Neural cell (in vitro differentiated cells): Measurements from ENCODE around the gene RYR2. TPM values are rescaled to one million over a fixed set of nuclear protein-coding genes. Genes with fewer than 3 reads are reported as not detected.

Experiments
- H2AFZ ChIP-seq: fragments of 200-600, 300-800 bp; sonication (generic), shearing (Covaris generic); 2 replicates; pipeline ENCODE4 v1.6.0; 2014; ENCODE audit warnings: low read depth, mild to moderate bottlenecking, antibody characterized with exemption, low read length, moderate library complexity
- H3F3A ChIP-seq: fragments of 200-600 bp; shearing (Covaris generic); 2 replicates; pipeline ENCODE4 v1.6.1; 2016; ENCODE audit warnings: mild to moderate bottlenecking, moderate library complexity, mixed read lengths, antibody characterized with exemption, low read length; ENCODE audit not compliant: insufficient read depth, poor library complexity, severe bottlenecking
- H3K27ac ChIP-seq: fragments of 200-600, 300-800 bp; sonication (generic), shearing (Covaris generic); 2 replicates; pipeline ENCODE4 v1.5.1; 2014; ENCODE audit warnings: mild to moderate bottlenecking, low read length, moderate library complexity
- H3K27me3 ChIP-seq: fragments of 300-800, 200-600 bp; sonication (generic), shearing (Covaris generic); 2 replicates; pipeline ENCODE4 v1.6.0; 2014; ENCODE audit warnings: mild to moderate bottlenecking, low read depth, low read length, moderate library complexity; ENCODE audit not compliant: insufficient read depth
- H3K36me3 ChIP-seq: fragments of 300-800, 200-600 bp; sonication (generic), shearing (Covaris generic); 2 replicates; pipeline ENCODE4 v1.5.1; 2014; ENCODE audit warnings: mild to moderate bottlenecking, antibody characterized with exemption, low read length, moderate library complexity; ENCODE audit not compliant: insufficient read depth
- H3K4me2 ChIP-seq: fragments of 300-800, 200-600 bp; sonication (generic), shearing (Covaris generic); 2 replicates; pipeline ENCODE4 v1.6.0; 2014; ENCODE audit warnings: mild to moderate bottlenecking, low read length
- H3K4me3 ChIP-seq: fragments of 300-800, 200-600 bp; sonication (generic), shearing (Covaris generic); 2 replicates; pipeline ENCODE4 v1.5.1; 2014; ENCODE audit warnings: mild to moderate bottlenecking, low read length, moderate library complexity
- H3K79me2 ChIP-seq: fragments of 200-600 bp; shearing (Covaris generic); replicated peaks from 2 replicates; pipeline ENCODE4 v1.6.0; 2014; ENCODE audit warnings: mild to moderate bottlenecking, low read length, moderate library complexity; ENCODE audit not compliant: insufficient read depth
- H3K9ac ChIP-seq: fragments of 300-800, 200-600 bp; sonication (generic), shearing (Covaris generic); 2 replicates; pipeline ENCODE4 v1.6.1; 2016; ENCODE audit warnings: mild to moderate bottlenecking, low read length, mixed read lengths
- H3K9me2 ChIP-seq: fragments of 200-600 bp; shearing (Covaris generic); 2 replicates; pipeline ENCODE4 v1.6.1; 2016; ENCODE audit warnings: mild to moderate bottlenecking, low read length, mixed read lengths; ENCODE audit not compliant: insufficient read depth
- H3K9me3 ChIP-seq: fragments of 200-600, 300-800 bp; sonication (generic), shearing (Covaris generic); 2 replicates; pipeline ENCODE4 v1.6.1; 2016; ENCODE audit warnings: mild to moderate bottlenecking, mixed run types, low read length, moderate library complexity, mixed read lengths
- H4K20me1 ChIP-seq: fragments of 200-600 bp; shearing (Covaris generic); 2 replicates; pipeline ENCODE4 v1.6.1; 2016; ENCODE audit warnings: mild to moderate bottlenecking, mixed run types; ENCODE audit not compliant: insufficient read depth
- CTCF ChIP-seq: fragments of 450-650 bp; IDR thresholded peaks from 2 replicates; pipeline ENCODE4 v1.5.1; 2014; ENCODE audit warnings: antibody characterized with exemption, mild to moderate bottlenecking, moderate library complexity; ENCODE audit not compliant: poor library complexity, severe bottlenecking
- EP300 ChIP-seq: fragments of 450-650 bp; conservative IDR thresholded peaks from 2 replicates; pipeline ENCODE4 v1.6.1; 2014; ENCODE audit warnings: antibody characterized with exemption, mild to moderate bottlenecking, moderate library complexity; ENCODE audit not compliant: poor library complexity, severe bottlenecking
- EZH2 ChIP-seq: fragments of 200-600, 300-800 bp; shearing (Covaris generic), sonication (generic); IDR thresholded peaks from 2 replicates; pipeline ENCODE4 v1.6.1; 2014; ENCODE audit warnings: antibody characterized with exemption, low read length, borderline replicate concordance, mild to moderate bottlenecking; ENCODE audit not compliant: insufficient read depth, poor library complexity, severe bottlenecking
- MXI1 ChIP-seq: fragments of 450-650 bp; conservative IDR thresholded peaks from 2 replicates; pipeline ENCODE4 v1.6.1; 2014; ENCODE audit warnings: antibody characterized with exemption, mild to moderate bottlenecking; ENCODE audit not compliant: poor library complexity, severe bottlenecking
- POLR2AphosphoS5 ChIP-seq: IDR thresholded peaks from 2 replicates; pipeline ENCODE4 v1.6.1; 2012
- RAD21 ChIP-seq: fragments of 450-650 bp; conservative IDR thresholded peaks from 2 replicates; pipeline ENCODE4 v1.6.1; 2014; ENCODE audit warnings: antibody characterized with exemption, mild to moderate bottlenecking, moderate library complexity
- REST ChIP-seq: IDR thresholded peaks from 2 replicates; pipeline ENCODE4 v1.6.1; 2012; ENCODE audit warnings: borderline replicate concordance
- SMC3 ChIP-seq: fragments of 450-650 bp; conservative IDR thresholded peaks from 2 replicates; pipeline ENCODE4 v1.6.1; 2014; ENCODE audit warnings: antibody characterized with exemption, mild to moderate bottlenecking, moderate library complexity; ENCODE audit not compliant: poor library complexity
- TAF1 ChIP-seq: IDR thresholded peaks from 2 replicates; pipeline ENCODE4 v1.6.1; 2012; ENCODE audit warnings: low read depth
- polyA plus RNA-seq: library from polyadenylated mRNA; depleted of rRNA; stranded (reverse); fragments of >200 nt; gene quantifications from 2 replicates; pipeline ENCODE4 v1.2.3, GENCODE V29; 2014

Gene RYR2
- polyA plus RNA-seq, 1 donor from 2014 or later = 3.8 TPM

- no peak overlapping the region for H3K4me3 ChIP-seq
- H3K9me3 ChIP-seq = no peaks in the 10 kb centered on the region
- H3K79me2 ChIP-seq = no peaks in the 10 kb centered on the region
- no peak overlapping the region for H2AFZ ChIP-seq
- no peak overlapping the region for H3K9ac ChIP-seq
- TF ChIP-seq CTCF (no peak), TAF1 (no peak), POLR2AphosphoS5 (no peak), SMC3 (no peak), EZH2 (no peak), REST (no peak), RAD21 (no peak), EP300 (no peak), MXI1 (no peak)
- H3K4me2 ChIP-seq = no peak overlapping the region
- H3K27me3 ChIP-seq = no peaks in the 10 kb centered on the region
- no peaks in the 10 kb centered on the region for H3K36me3 ChIP-seq
- H3K27ac ChIP-seq = no peak overlapping the region
- no peaks in the 10 kb centered on the region for H4K20me1 ChIP-seq
- H3K9me2 ChIP-seq = no peaks in the 10 kb centered on the region
- no peaks in the 10 kb centered on the region for H3F3A ChIP-seq
Observed at GRCh38 chr1:237250055-237250454, 208.1 kb downstream of the RYR2 start.

- H3K27me3 ChIP-seq = no peaks in the 10 kb centered on the region
- no peaks in the 10 kb centered on the region for H3F3A ChIP-seq
- no peaks in the 10 kb centered on the region for H3K9me3 ChIP-seq
- no peak overlapping the region for H3K4me2 ChIP-seq
- no peaks in the 10 kb centered on the region for H3K79me2 ChIP-seq
- TF ChIP-seq MXI1 = no peak
- no peak for TF ChIP-seq EP300
- no peak for TF ChIP-seq EZH2
- TF ChIP-seq TAF1 = no peak
- no peak overlapping the region for H3K9ac ChIP-seq
- H3K36me3 ChIP-seq = no peaks in the 10 kb centered on the region
- H3K27ac ChIP-seq = no peak overlapping the region
- no peaks in the 10 kb centered on the region for H4K20me1 ChIP-seq
- H2AFZ ChIP-seq = no peak overlapping the region
- no peaks in the 10 kb centered on the region for H3K9me2 ChIP-seq
- no peak overlapping the region for H3K4me3 ChIP-seq
Observed at GRCh38 chr1:237255071-237255470, 213.1 kb downstream of the RYR2 start.

GRCh38 chr1:237258871-237259270 lies 216.9 kb downstream of the RYR2 start:
- no peaks in the 10 kb centered on the region for H3K79me2 ChIP-seq
- H3K4me2 ChIP-seq = no peak overlapping the region
- no peaks in the 10 kb centered on the region for H3K27me3 ChIP-seq
- H3F3A ChIP-seq = no peaks in the 10 kb centered on the region
- no peaks in the 10 kb centered on the region for H3K36me3 ChIP-seq
- no peaks in the 10 kb centered on the region for H3K9me3 ChIP-seq
- no peaks in the 10 kb centered on the region for H4K20me1 ChIP-seq
- no peak overlapping the region for H3K27ac ChIP-seq
- TF ChIP-seq REST = no peak
- no peak for TF ChIP-seq EZH2
- TF ChIP-seq CTCF = no peak
- TF ChIP-seq POLR2AphosphoS5 = no peak
- no peak for TF ChIP-seq TAF1
- no peak for TF ChIP-seq EP300
- H2AFZ ChIP-seq = no peak overlapping the region
- no peak overlapping the region for H3K4me3 ChIP-seq
- no peak overlapping the region for H3K9ac ChIP-seq
- H3K9me2 ChIP-seq = no peaks in the 10 kb centered on the region
